Measurements from ENCODE around the gene ULK4.
"Not testable (repeated sequence)": the region's sequence is repeated elsewhere in the genome, so short reads cannot be mapped to it uniquely, and the experiment has no call there.

ULK4 gene

GRCh38 chr3:41833628-41834027, 128.3 kb downstream of the ULK4 start:
- Mint-ChIP-seq H3K27me3 (ENCODE audit: low read depth) (no peaks in the 10 kb centered on the region), H3K4me3 (no peak overlapping the region), H3K27ac (no peak overlapping the region), H3K36me3 (ENCODE audit: low read depth) (peaks cover 1% of the 10 kb centered on the region), H3K4me1 (ENCODE audit: low read depth) (peaks cover 8% of the 10 kb centered on the region), H3K9me3 (peaks cover 9% of the 10 kb centered on the region)
- DNase-seq (ENCODE audit: low spot score), result no peak

DNA sequence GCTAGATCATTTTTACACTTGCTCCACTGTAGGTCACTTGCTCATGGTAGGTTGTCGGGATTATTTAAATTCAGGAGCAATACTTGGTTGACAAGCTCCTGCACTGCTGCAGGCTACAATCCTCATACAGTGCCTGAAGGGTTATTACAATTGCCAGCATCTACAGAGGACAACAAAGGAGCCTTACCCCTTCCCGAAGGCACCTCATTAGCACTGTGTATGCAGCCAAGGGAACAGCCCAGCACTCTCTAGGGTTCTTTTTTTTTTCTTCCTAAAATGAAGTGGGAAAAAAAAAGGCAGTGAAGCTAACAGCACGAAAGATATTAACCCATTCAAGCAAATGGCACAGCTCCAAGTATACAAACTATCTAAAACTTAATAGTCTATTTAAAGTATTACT, 142.7 kb downstream of the ULK4 start:
- DNase-seq (ENCODE audit: low spot score), result no peak
- H3K36me3 Mint-ChIP-seq (ENCODE audit: low read depth), result no peaks in the 10 kb centered on the region
- H3K4me1 Mint-ChIP-seq (ENCODE audit: low read depth), result no peaks in the 10 kb centered on the region
- H3K27me3 Mint-ChIP-seq (ENCODE audit: low read depth), result no peaks in the 10 kb centered on the region
- no peaks in the 10 kb centered on the region for H3K9me3 Mint-ChIP-seq
- H3K27ac Mint-ChIP-seq, result no peak overlapping the region
- no peak overlapping the region for H3K4me3 Mint-ChIP-seq

GRCh38 chr3:41808618-41809017, 153.3 kb downstream of the ULK4 start:
- H3K4me3 Mint-ChIP-seq, result no peak overlapping the region
- no peaks in the 10 kb centered on the region for H3K36me3 Mint-ChIP-seq (ENCODE audit: low read depth)
- H3K27ac Mint-ChIP-seq, result no peak overlapping the region
- no peaks in the 10 kb centered on the region for H3K9me3 Mint-ChIP-seq
- no peak for DNase-seq (ENCODE audit: low spot score)
- no peaks in the 10 kb centered on the region for H3K4me1 Mint-ChIP-seq (ENCODE audit: low read depth)
- H3K27me3 Mint-ChIP-seq (ENCODE audit: low read depth), result no peaks in the 10 kb centered on the region

DNA sequence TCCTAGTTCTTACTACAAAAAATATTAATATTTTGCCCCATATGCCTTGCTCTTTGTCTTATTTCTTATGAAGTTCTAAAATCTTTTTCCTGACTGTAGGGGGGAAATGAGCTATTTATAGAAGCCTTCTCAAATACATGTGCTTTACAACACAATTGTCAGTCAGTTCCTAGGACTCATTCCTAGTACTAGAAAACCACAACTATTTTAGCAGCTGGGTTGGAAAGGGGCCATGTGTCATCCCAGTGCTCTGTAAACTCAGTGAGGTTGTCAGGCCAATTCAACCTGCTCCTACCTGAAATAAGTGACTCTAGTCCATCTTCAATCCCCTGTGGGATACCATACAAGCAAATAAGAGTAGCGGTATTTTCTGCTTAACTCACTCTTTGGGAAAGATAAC, 153.8 kb downstream of the ULK4 start:
- no peak for DNase-seq (ENCODE audit: low spot score)
- Mint-ChIP-seq H3K9me3 (no peaks in the 10 kb centered on the region), H3K27me3 (ENCODE audit: low read depth) (no peaks in the 10 kb centered on the region), H3K4me3 (no peak overlapping the region), H3K4me1 (ENCODE audit: low read depth) (no peaks in the 10 kb centered on the region), H3K27ac (no peak overlapping the region), H3K36me3 (ENCODE audit: low read depth) (no peaks in the 10 kb centered on the region)

DNA sequence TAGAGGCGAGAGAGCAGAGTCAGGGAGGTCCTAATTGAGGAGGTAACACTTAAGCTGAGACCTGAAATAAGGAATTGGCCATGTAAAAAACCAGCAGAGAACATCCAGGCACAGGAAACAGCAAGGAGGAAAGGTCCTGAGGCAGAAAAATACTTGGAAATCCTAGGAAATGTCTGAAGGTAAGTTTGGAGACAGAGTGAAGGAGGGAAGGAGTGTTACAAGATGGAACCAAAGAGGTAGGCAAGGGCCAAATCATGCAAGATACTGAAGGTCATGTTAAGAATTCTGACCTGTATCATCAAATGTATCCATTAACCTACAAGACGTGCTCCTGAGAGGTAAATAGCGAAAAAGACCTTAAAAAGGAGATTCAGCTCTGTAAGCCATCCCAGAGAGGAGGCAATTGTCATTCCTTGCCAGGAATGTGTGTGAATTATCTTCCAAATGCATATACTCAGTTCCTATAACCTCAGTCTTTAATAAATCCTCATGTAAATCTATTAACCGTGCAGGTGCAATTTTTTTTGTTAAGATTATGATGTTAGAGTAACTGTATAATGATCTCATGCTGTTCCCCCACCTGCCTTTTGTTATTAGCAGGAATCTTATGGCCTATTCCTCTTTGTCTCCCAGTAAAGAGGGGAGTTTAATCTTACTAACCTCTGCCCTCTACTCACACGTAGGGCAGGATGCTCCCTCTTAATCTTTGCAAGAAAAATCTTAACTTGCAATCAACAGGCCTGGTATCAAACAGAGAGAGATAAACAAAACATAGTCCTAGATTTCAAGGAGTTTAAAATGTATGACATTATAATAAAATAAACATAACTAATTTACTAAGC, 166.9 kb downstream of the ULK4 start:
- no peaks in the 10 kb centered on the region for H3K4me1 Mint-ChIP-seq (ENCODE audit: low read depth)
- no peaks in the 10 kb centered on the region for H3K36me3 Mint-ChIP-seq (ENCODE audit: low read depth)
- no peaks in the 10 kb centered on the region for H3K9me3 Mint-ChIP-seq
- DNase-seq (ENCODE audit: low spot score), result no peak
- peaks cover 2% of the 10 kb centered on the region for H3K27me3 Mint-ChIP-seq (ENCODE audit: low read depth)
- H3K27ac Mint-ChIP-seq, result no peak overlapping the region
- no peak overlapping the region for H3K4me3 Mint-ChIP-seq

- H3K27me3 Mint-ChIP-seq (ENCODE audit: low read depth), result peaks cover 2% of the 10 kb centered on the region
- no peaks in the 10 kb centered on the region for H3K9me3 Mint-ChIP-seq
- no peaks in the 10 kb centered on the region for H3K4me1 Mint-ChIP-seq (ENCODE audit: low read depth)
- no peaks in the 10 kb centered on the region for H3K36me3 Mint-ChIP-seq (ENCODE audit: low read depth)
- H3K4me3 Mint-ChIP-seq, result no peak overlapping the region
- no peak overlapping the region for H3K27ac Mint-ChIP-seq
- DNase-seq (ENCODE audit: low spot score), result no peak
These were observed 169.1 kb downstream of the ULK4 start for GRCh38 chr3:41792806-41793205.

DNA sequence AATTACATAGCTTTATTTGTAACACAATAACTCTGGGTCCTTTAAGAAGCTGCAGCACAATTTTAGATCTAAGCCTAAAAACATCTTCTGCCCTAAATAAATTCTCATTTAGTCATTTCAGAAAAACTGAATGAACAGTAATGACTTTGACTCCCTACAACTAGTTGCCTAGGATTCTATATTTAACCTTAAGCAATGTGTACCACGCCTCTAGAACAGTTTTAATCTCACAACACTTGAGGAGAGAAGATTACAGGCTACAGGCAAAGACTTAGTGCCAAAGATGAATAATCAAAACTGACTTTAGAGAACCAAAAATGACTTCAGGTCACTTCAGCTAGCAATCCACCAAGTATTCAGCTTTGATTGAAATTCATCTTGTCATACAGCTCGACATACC, 192.8 kb downstream of the ULK4 start:
- Mint-ChIP-seq H3K36me3 (ENCODE audit: low read depth) (no peaks in the 10 kb centered on the region), H3K27ac (no peak overlapping the region), H3K4me1 (ENCODE audit: low read depth) (no peaks in the 10 kb centered on the region), H3K27me3 (ENCODE audit: low read depth) (no peaks in the 10 kb centered on the region), H3K9me3 (no peaks in the 10 kb centered on the region), H3K4me3 (no peak overlapping the region)
- no peak for DNase-seq (ENCODE audit: low spot score)

- H3K36me3 Mint-ChIP-seq (ENCODE audit: low read depth), result no peaks in the 10 kb centered on the region
- no peak for DNase-seq (ENCODE audit: low spot score)
- no peaks in the 10 kb centered on the region for H3K4me1 Mint-ChIP-seq (ENCODE audit: low read depth)
- no peak overlapping the region for H3K27ac Mint-ChIP-seq
- no peak overlapping the region for H3K4me3 Mint-ChIP-seq
- no peaks in the 10 kb centered on the region for H3K9me3 Mint-ChIP-seq
- H3K27me3 Mint-ChIP-seq (ENCODE audit: low read depth), result no peaks in the 10 kb centered on the region
These were observed 193.5 kb downstream of the ULK4 start for GRCh38 chr3:41768363-41768762.

- not testable (repeated sequence) for H3K4me1 Mint-ChIP-seq (ENCODE audit: low read depth); H3K9me3 Mint-ChIP-seq; H3K27ac Mint-ChIP-seq; H3K36me3 Mint-ChIP-seq (ENCODE audit: low read depth); H3K4me3 Mint-ChIP-seq; H3K27me3 Mint-ChIP-seq (ENCODE audit: low read depth); DNase-seq (ENCODE audit: low spot score)
These were observed 199.0 kb downstream of the ULK4 start for GRCh38 chr3:41762867-41763266.

GRCh38 chr3:41753651-41754050, 208.3 kb downstream of the ULK4 start:
- Mint-ChIP-seq H3K27me3 (ENCODE audit: low read depth) (no peaks in the 10 kb centered on the region), H3K9me3 (no peaks in the 10 kb centered on the region), H3K36me3 (ENCODE audit: low read depth) (no peaks in the 10 kb centered on the region), H3K27ac (no peak overlapping the region), H3K4me3 (no peak overlapping the region), H3K4me1 (ENCODE audit: low read depth) (peaks cover 11% of the 10 kb centered on the region)
- DNase-seq (ENCODE audit: low spot score), result no peak

DNA sequence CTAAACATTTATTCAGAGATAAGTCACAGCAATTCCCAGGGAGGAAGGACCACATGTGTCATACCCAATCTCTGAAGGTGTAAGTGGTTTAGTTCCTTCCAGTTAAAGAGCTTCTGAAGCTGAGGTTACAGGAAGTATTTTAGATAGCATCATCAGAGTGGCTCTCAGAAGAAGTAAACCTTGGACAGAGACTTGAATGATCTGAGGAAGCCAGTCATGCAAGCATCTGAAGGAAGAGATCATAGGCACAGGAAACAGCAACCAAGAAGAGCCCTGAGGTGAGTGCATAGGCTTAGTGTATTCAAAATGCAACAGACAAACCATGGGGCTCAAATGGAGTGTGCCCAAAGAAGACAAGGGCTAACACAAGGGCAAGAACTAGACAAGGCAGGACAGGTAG, 210.3 kb downstream of the ULK4 start:
- H3K9me3 Mint-ChIP-seq, result no peaks in the 10 kb centered on the region
- H3K4me1 Mint-ChIP-seq (ENCODE audit: low read depth), result peaks cover 11% of the 10 kb centered on the region
- H3K27me3 Mint-ChIP-seq (ENCODE audit: low read depth), result no peaks in the 10 kb centered on the region
- DNase-seq (ENCODE audit: low spot score), result no peak
- no peaks in the 10 kb centered on the region for H3K36me3 Mint-ChIP-seq (ENCODE audit: low read depth)
- H3K4me3 Mint-ChIP-seq, result no peak overlapping the region
- no peak overlapping the region for H3K27ac Mint-ChIP-seq

GRCh38 chr3:41749988-41750387, 211.9 kb downstream of the ULK4 start:
- Mint-ChIP-seq H3K36me3 (ENCODE audit: low read depth) (no peaks in the 10 kb centered on the region), H3K27me3 (ENCODE audit: low read depth) (no peaks in the 10 kb centered on the region), H3K4me3 (no peak overlapping the region), H3K27ac (no peak overlapping the region), H3K4me1 (ENCODE audit: low read depth) (peaks cover 11% of the 10 kb centered on the region), H3K9me3 (no peaks in the 10 kb centered on the region)
- no peak for DNase-seq (ENCODE audit: low spot score)

DNA sequence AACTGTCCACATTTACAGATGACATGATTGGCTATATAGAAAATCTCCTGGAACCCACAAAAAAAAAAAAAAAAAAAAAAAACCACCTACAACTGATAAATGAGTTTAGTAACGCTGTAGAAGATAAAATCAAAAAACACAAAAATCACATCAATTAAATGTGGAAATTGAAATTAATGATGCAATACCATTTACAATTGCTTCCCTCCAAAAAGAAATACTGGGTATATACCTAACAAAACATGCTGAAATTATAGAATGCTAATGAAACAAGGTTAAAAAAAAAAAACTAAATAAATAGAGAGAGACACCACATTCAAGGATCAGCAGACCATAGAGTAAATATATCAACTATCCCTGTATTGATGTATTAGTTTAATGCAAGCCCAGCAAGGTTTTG, 215.7 kb downstream of the ULK4 start:
- H3K27ac Mint-ChIP-seq, result no peak overlapping the region
- H3K27me3 Mint-ChIP-seq (ENCODE audit: low read depth), result no peaks in the 10 kb centered on the region
- no peaks in the 10 kb centered on the region for H3K36me3 Mint-ChIP-seq (ENCODE audit: low read depth)
- H3K9me3 Mint-ChIP-seq, result no peaks in the 10 kb centered on the region
- H3K4me3 Mint-ChIP-seq, result no peak overlapping the region
- DNase-seq (ENCODE audit: low spot score), result no peak
- no peaks in the 10 kb centered on the region for H3K4me1 Mint-ChIP-seq (ENCODE audit: low read depth)

DNA sequence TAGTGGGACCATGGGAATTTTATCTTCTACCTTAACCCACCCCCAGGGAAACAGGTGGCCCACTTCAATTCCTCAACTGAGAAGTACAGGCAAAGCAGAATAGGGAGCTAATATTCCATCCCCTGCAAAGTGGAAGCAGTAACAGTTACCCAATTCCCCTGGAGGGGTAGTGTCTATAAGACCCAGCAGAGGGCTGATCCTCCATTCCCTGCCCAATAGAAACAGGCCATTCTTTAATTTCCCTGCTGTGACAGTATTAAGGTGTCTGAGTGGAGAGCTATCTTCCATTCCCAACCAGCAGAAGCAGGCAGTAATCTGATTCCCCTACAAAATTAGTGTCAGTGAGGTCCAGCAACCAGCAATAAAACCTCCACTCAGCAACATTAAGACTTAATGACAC, 219.8 kb downstream of the ULK4 start:
- H3K4me3 Mint-ChIP-seq, result no peak overlapping the region
- no peak overlapping the region for H3K27ac Mint-ChIP-seq
- H3K9me3 Mint-ChIP-seq, result peaks cover 5% of the 10 kb centered on the region
- H3K36me3 Mint-ChIP-seq (ENCODE audit: low read depth), result no peaks in the 10 kb centered on the region
- DNase-seq (ENCODE audit: low spot score), result no peak
- no peaks in the 10 kb centered on the region for H3K27me3 Mint-ChIP-seq (ENCODE audit: low read depth)
- H3K4me1 Mint-ChIP-seq (ENCODE audit: low read depth), result no peaks in the 10 kb centered on the region

- no peaks in the 10 kb centered on the region for H3K36me3 Mint-ChIP-seq (ENCODE audit: low read depth)
- H3K27me3 Mint-ChIP-seq (ENCODE audit: low read depth), result no peaks in the 10 kb centered on the region
- no peak overlapping the region for H3K4me3 Mint-ChIP-seq
- H3K27ac Mint-ChIP-seq, result no peak overlapping the region
- peaks cover 5% of the 10 kb centered on the region for H3K9me3 Mint-ChIP-seq
- DNase-seq (ENCODE audit: low spot score), result no peak
- no peaks in the 10 kb centered on the region for H3K4me1 Mint-ChIP-seq (ENCODE audit: low read depth)
These were observed 221.5 kb downstream of the ULK4 start for GRCh38 chr3:41740374-41740886.

All from T-helper 2 cell treated with Interferon-gamma antibody and Interleukin-4, amounts not matched to agents 5 μg/mL and 100 μg/mL, for 36 hours (primary cell).